H7 (cell line): Measurements from ENCODE around the gene PGK1. TPM values are rescaled to one million over a fixed set of nuclear protein-coding genes. Genes with fewer than 3 reads are reported as not detected.
"Not testable (repeated sequence)": the region's sequence is repeated elsewhere in the genome, so short reads cannot be mapped to it uniquely, and the experiment has no call there.

Source experiments
- DNase-seq: peaks from one replicate; pipeline ENCODE4 v3.0.0; 2012
- H3K27me3 ChIP-seq: 2 replicates; pipeline ENCODE4 v1.6.0; 2011; ENCODE audit warnings: mild to moderate bottlenecking, low read length; ENCODE audit not compliant: control insufficient read depth, insufficient read depth
- H3K36me3 ChIP-seq: replicated peaks from 2 replicates; pipeline ENCODE4 v1.5.1; 2011; ENCODE audit warnings: low read length; ENCODE audit not compliant: control insufficient read depth, insufficient read depth
- H3K4me3 ChIP-seq: 2 replicates; pipeline ENCODE4 v1.5.1; 2011; ENCODE audit warnings: low read depth, mild to moderate bottlenecking, control low read depth, low read length, moderate library complexity; ENCODE audit not compliant: insufficient read depth
- total RNA-seq: library from RNA; depleted of rRNA; stranded (reverse); fragments of >200 nt; shearing (Covaris generic); gene quantifications from 2 replicates; pipeline ENCODE4 v1.2.3, GENCODE V29; 2014

PGK1 gene
- total RNA-seq, 1 experiment from 2014 or later: 396 TPM

GRCh38 chrX:78103001-78103622, 936 bp upstream of the PGK1 start:
- DNase-seq: no peak
- no peaks in the 10 kb centered on the region for H3K27me3 ChIP-seq
- H3K36me3 ChIP-seq: peaks cover 1% of the 10 kb centered on the region
- H3K4me3 ChIP-seq: peak overlapping the region; percentile 34

- Histone ChIP-seq H3K36me3 (peaks cover 1% of the 10 kb centered on the region), H3K27me3 (no peaks in the 10 kb centered on the region), H3K4me3 (peak overlapping the region; percentile 68)
- DNase-seq: peak; percentile 30
Observed at GRCh38 chrX:78104447-78105176, 564 bp downstream of the PGK1 start.

- no peak for DNase-seq
- H3K4me3 ChIP-seq: peak overlapping the region; percentile 0; the same call in 1 of the 2 replicates
- H3K36me3 ChIP-seq: peaks cover 1% of the 10 kb centered on the region
- no peaks in the 10 kb centered on the region for H3K27me3 ChIP-seq
Observed at GRCh38 chrX:78105944-78106650, 2.0 kb downstream of the PGK1 start.

- DNase-seq: no peak
- Histone ChIP-seq H3K27me3 (no peaks in the 10 kb centered on the region), H3K4me3 (no peak overlapping the region; the same call in 1 of the 2 replicates), H3K36me3 (peaks cover 1% of the 10 kb centered on the region)
Observed at GRCh38 chrX:78106651-78106986, 2.6 kb downstream of the PGK1 start.

GRCh38 chrX:78109458-78109857, 5.4 kb downstream of the PGK1 start:
- Histone ChIP-seq H3K36me3 (peaks cover 9% of the 10 kb centered on the region), H3K4me3 (no peak overlapping the region), H3K27me3 (no peaks in the 10 kb centered on the region)
- DNase-seq: no peak

GRCh38 chrX:78111140-78111931, 7.3 kb downstream of the PGK1 start:
- Histone ChIP-seq H3K27me3 (no peaks in the 10 kb centered on the region), H3K4me3 (no peak overlapping the region), H3K36me3 (peaks cover 18% of the 10 kb centered on the region)
- DNase-seq: no peak

- no peak for DNase-seq
- Histone ChIP-seq H3K36me3 (peaks cover 26% of the 10 kb centered on the region), H3K4me3 (no peak overlapping the region), H3K27me3 (no peaks in the 10 kb centered on the region)
Observed at GRCh38 chrX:78116365-78116764, 12.3 kb downstream of the PGK1 start.

- DNase-seq: no peak
Observed at GRCh38 chrX:78116766-78117165, 12.7 kb downstream of the PGK1 start.

GRCh38 chrX:78118628-78119027, 14.6 kb downstream of the PGK1 start:
- Histone ChIP-seq H3K27me3 (no peaks in the 10 kb centered on the region), H3K36me3 (peaks cover 28% of the 10 kb centered on the region)

More at GRCh38 chrX:78116766-78117165, 12.7 kb downstream of the PGK1 start:
- Histone ChIP-seq H3K27me3 (no peaks in the 10 kb centered on the region), H3K4me3 (no peak overlapping the region), H3K36me3 (peaks cover 28% of the 10 kb centered on the region)

GRCh38 chrX:78119521-78120227, 15.6 kb downstream of the PGK1 start:
- no peak overlapping the region for H3K4me3 ChIP-seq
- DNase-seq: no peak
- no peaks in the 10 kb centered on the region for H3K27me3 ChIP-seq
- peaks cover 26% of the 10 kb centered on the region for H3K36me3 ChIP-seq

More at GRCh38 chrX:78118628-78119027, 14.6 kb downstream of the PGK1 start:
- H3K4me3 ChIP-seq: no peak overlapping the region
- DNase-seq: no peak

GRCh38 chrX:78123190-78123589, 19.1 kb downstream of the PGK1 start:
- no peak for DNase-seq
- Histone ChIP-seq H3K4me3 (no peak overlapping the region), H3K27me3 (no peaks in the 10 kb centered on the region), H3K36me3 (peaks cover 20% of the 10 kb centered on the region)

- Histone ChIP-seq H3K27me3 (no peaks in the 10 kb centered on the region), H3K4me3 (no peak overlapping the region), H3K36me3 (peaks cover 20% of the 10 kb centered on the region)
- DNase-seq: no peak
Observed at GRCh38 chrX:78124307-78124706, 20.3 kb downstream of the PGK1 start.

- DNase-seq: no peak
- Histone ChIP-seq H3K36me3 (peaks cover 20% of the 10 kb centered on the region), H3K27me3 (no peaks in the 10 kb centered on the region), H3K4me3 (no peak overlapping the region)
Observed at GRCh38 chrX:78125148-78125547, 21.1 kb downstream of the PGK1 start.

GRCh38 chrX:78125781-78126180, 21.7 kb downstream of the PGK1 start:
- not testable (repeated sequence) for H3K27me3 ChIP-seq, DNase-seq, H3K4me3 ChIP-seq
- peaks cover 16% of the 10 kb centered on the region for H3K36me3 ChIP-seq
